Astrocyte of the hippocampus (primary cell): ENCODE results near the gene ATG9B.

Source experiments
- DNase-seq: peaks from one replicate; pipeline ENCODE4 v3.0.0; 2011; ENCODE audit warnings: low read depth, low spot score

Gene ATG9B

DNA sequence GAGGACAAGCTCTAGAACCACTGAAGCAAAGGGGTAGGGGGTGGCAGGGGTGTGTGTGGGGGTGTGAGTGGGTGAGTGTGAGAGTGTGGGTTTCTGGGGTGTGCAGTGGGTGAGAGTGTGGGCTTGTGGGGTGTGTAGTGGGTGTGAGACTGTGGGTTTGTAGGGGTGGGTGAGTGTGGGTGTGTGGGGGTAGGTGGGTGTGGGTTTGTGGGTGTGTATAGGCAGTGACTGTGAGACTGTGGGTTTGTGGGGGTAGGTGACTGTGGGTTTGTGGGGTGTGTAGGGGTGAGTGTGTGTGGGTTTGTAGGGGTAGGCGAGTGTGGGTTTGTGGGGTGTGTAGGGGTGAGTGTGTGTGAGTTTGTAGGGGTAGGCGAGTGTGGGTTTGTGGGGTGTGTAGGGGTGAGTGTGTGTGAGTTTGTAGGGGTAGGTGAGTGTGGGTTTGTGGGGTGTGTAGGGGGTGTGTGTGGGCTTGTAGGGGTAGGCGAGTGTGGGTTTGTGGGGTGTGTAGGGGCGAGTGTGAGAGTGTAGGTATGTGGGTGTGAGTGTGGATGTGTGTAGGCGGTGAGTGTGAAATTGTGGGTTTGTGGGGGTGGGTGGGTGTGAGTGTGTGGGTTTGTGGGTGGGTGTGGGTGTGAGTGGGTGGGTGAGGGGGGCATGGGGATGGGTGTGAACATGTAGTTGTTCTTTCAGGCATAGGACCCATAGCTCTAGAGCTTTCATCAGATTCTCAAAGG is 24.6 kb downstream of the ATG9B start:
- DNase-seq: no peak

DNA sequence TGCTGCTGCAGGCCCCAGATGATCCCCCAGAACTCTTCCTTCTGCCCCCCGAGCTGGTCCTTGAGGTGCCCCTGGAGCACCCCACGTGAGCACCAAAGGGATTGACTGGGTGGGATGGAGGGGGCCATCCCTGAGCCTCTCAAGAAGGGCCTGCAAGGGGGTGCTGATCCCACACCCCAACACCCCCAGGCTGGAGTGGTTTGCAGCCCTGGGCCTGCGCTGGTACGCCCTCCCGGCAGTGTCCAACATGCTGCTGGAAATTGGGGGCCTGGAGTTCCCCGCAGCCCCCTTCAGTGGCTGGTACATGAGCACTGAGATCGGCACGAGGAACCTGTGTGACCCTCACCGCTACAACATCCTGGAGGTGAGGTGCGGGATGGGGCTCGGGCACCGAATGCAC is 25.3 kb downstream of the ATG9B start:
- no peak for DNase-seq

DNA sequence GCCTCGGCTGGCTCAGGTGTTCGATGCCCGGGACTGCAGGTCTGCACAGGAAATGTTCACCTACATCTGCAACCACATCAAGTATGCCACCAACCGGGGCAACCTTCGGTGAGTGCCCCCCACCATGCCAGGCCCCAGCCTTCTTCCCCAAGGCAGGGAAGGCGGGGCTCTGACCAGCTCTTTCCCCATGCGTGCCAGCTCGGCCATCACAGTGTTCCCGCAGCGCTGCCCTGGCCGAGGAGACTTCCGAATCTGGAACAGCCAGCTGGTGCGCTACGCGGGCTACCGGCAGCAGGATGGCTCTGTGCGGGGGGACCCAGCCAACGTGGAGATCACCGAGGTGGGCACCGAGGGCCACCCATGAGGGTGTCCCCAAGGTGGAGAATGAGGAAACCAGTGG is 26.0 kb downstream of the ATG9B start:
- DNase-seq: no peak

DNA sequence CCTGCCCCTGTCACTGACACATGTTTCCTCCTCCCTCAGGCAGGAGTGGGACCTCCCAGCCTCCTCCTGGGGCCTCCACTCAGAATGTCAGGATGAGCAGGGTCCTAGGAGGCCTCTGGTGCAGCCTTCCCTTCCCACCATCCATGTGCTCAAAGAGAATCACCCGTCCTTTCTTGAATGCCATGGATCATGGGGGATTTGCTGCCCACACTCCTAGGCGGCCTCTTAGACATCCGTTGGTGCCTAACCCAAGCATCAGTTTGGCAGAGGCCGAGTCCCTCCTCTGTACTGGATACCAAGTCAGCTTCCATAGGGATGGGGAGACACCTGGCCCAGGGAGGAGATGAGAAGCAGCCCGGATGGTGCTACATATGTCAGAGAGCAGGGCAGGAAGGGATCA is 26.5 kb downstream of the ATG9B start:
- no peak for DNase-seq

DNA sequence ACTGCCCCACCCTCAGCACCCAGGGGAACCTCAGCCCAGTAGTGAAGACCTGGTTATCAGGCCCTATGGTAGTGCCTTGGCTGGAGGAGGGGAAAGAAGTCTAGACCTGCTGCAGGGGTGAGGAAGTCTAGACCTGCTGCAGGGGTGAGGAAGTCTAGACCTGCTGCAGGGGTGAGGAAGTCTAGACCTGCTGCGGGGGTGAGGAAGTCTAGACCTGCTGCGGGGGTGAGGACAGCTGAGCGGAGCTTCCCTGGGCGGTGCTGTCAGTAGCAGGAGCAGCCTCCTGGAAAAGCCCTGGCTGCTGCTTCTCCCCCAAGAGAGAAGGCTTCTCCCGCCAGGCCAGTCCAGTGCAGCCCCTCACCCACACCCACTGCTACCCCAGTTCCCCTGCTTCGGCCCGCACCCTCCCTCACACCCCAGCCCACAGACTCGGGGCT is 27.2 kb downstream of the ATG9B start:
- no peak for DNase-seq

DNA sequence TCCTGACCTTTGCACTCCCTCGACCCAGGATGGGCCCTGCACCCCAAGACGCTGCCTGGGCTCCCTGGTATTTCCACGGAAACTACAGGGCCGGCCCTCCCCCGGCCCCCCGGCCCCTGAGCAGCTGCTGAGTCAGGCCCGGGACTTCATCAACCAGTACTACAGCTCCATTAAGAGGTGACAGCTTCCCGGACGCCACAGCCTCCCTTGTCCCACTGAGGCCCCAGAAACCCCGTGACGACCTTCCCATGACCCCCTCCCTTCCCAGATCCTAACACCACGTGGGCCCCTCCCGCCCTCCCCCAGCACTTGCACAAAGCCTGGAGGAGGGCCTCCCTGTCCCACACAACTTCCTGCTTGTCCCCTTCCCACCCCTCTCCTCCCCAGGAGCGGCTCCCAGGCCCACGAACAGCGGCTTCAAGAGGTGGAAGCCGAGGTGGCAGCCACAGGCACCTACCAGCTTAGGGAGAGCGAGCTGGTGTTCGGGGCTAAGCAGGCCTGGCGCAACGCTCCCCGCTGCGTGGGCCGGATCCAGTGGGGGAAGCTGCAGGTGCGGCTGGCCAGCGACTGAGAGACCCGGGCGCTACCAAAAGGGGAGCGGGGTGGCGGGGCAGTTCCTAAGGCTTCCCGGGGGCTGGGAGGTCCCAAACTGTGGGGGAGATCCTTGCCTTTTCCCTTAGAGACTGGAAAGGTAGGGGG is 27.8 kb downstream of the ATG9B start:
- DNase-seq: no peak

DNA sequence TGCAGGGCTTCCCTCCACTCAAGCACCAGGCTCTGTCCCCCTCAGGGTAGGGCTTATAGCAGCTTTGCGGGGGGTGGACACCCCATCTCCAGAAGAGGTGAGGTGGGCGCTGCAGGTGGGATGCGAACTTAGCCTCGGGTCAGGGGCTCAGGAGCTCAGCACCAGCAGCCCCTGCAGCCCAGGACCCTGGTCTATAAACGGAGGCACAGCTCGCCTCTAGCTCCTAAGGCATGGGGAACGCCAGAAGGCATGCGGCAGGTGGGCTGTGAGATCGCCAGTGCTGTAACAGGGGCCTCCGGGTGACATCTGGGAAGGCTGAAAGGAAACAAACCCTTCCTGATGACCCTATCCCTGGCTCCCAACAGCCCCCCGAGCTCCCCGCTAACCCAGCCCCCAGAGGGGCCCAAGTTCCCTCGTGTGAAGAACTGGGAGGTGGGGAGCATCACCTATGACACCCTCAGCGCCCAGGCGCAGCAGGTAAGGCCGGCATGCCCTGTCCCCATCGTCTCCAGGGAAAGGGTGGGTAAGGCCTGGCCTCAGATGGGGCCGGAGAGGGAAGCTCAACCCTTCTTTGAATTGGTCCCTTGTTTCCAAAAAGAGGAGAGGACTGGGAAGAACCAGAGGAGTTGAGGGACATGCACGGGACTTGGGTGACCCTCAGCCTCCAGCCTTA is 29.3 kb downstream of the ATG9B start:
- DNase-seq: no peak

DNA sequence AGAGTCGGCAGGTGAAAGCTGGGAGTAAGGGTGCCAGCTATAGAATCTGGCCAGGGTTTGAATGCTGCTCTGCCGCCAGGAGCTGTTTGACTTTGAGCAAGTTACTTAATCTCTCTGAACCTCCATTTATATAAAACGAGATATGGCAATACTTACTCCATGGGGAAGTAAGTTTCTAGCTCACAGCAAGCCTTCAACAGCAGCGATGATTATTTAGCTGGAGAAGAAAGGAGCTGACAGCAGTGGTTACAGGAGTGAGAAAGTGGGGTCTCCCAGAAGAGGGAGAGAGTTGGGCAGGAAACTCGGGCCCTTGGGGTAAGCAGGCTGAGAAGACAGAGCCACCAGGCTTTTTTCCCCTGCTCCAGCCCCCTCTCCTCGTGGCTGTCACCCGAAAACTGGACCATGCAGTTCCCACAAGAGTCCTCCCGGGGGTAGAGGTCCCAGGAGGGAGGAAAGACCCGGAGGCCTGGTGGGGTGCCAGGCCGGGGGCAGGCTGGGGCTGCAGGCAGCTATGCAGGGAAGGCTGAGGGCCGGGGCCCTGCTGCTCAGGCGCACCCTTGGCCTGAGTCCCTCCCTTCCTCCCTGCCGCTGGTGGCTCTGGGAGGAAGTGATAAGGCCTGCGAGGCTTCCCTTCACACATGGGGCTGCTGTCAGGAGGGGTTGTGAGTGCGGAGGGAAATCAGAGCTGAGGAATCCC is 30.0 kb downstream of the ATG9B start:
- no peak for DNase-seq

DNA sequence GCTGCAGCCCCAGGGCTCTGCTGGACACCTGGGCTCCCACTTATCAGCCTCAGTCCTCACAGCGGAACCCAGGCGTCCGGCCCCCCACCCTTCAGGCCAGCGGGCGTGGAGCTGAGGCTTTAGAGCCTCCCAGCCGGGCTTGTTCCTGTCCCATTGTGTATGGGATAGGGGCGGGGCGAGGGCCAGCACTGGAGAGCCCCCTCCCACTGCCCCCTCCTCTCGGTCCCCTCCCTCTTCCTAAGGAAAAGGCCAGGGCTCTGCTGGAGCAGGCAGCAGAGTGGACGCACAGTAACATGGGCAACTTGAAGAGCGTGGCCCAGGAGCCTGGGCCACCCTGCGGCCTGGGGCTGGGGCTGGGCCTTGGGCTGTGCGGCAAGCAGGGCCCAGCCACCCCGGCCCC is 30.8 kb downstream of the ATG9B start:
- no peak for DNase-seq

DNA sequence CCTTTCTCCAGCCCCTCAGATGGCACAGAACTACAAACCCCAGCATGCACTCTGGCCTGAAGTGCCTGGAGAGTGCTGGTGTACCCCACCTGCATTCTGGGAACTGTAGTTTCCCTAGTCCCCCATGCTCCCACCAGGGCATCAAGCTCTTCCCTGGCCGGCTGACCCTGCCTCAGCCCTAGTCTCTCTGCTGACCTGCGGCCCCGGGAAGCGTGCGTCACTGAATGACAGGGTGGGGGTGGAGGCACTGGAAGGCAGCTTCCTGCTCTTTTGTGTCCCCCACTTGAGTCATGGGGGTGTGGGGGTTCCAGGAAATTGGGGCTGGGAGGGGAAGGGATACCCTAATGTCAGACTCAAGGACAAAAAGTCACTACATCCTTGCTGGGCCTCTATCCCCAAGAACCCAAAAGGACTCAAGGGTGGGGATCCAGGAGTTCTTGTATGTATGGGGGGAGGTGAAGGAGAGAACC is 31.4 kb downstream of the ATG9B start:
- DNase-seq: peak; percentile 45

DNA sequence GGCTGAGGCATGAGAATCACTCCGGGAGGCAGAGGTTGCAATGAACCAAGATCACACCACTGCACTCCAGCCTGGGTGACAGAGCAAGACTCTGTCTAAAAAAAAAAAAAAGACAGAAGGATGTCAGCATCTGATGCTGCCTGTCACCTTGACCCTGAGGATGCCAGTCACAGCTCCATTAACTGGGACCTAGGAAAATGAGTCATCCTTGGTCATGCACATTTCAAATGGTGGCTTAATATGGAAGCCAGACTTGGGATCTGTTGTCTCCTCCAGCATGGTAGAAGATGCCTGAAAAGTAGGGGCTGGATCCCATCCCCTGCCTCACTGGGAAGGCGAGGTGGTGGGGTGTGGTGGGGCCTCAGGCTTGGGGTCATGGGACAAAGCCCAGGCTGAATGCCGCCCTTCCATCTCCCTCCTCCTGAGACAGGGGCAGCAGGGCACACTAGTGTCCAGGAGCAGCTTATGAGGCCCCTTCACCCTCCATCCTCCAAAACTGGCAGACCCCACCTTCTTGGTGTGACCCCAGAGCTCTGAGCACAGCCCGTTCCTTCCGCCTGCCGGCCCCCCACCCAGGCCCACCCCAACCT is 32.1 kb downstream of the ATG9B start:
- no peak for DNase-seq

DNA sequence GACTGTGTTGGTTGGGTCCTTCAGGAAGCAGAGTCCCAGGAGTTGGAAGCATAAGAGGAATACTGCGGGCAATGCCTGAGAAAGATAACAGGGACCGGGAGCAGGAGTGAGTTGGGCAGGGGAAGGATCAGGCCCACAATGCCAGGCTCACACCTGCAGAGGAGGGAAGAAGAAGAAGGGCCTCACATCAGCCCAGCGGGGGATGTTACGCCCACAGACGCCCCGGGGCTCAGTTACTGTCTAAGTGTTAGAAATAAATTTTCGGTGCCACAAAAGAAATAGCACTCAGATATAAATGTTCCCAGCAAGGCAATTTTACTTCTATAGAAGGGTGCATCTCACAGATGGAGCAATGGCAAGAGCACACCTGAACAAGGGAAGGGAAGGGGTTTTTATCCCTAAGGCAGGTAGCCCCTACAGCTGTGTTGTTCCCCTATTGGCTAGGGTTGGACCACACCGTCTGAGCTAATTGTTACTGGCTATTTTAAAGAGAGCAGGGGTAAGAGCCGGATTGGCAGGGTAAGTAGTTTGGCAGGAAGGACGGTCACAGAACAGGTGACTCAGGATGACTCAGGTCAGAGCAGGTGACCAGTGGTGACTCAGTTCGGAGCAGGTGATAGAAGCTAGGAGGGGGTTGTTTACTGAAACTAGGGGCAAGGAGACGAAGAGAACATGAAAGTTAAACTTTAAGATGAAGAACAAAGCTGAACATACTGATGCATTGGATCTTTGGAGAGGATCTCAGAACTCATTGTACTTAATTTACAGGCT is 33.7 kb downstream of the ATG9B start, which contains the start of gene NOS3:
TSS of gene NOS3 (plus strand) at position 602 of the 771 bp plus-strand sequence. CDS start 2,787 bp downstream, outside the sequence.
- DNase-seq: no peak

DNA sequence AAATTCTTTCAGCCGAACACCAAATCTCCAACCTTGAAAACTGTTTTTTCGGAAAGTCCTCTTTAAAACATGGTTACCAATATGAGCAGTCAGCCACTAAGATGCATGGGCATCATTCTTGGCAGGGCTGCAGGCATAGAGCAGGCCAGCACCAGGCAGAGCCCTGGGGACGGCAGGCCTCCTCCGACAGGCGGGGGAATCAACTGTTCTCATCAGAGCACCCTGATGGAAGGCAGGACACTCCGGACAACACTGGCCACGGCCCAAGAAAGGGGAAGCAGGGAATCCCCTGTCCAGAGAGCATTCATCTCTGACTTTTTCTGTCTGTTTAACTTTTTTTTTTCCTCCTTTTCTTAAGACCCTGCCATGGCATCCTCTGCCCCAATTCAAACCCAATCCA is 34.8 kb downstream of the ATG9B start:
- no peak for DNase-seq

DNA sequence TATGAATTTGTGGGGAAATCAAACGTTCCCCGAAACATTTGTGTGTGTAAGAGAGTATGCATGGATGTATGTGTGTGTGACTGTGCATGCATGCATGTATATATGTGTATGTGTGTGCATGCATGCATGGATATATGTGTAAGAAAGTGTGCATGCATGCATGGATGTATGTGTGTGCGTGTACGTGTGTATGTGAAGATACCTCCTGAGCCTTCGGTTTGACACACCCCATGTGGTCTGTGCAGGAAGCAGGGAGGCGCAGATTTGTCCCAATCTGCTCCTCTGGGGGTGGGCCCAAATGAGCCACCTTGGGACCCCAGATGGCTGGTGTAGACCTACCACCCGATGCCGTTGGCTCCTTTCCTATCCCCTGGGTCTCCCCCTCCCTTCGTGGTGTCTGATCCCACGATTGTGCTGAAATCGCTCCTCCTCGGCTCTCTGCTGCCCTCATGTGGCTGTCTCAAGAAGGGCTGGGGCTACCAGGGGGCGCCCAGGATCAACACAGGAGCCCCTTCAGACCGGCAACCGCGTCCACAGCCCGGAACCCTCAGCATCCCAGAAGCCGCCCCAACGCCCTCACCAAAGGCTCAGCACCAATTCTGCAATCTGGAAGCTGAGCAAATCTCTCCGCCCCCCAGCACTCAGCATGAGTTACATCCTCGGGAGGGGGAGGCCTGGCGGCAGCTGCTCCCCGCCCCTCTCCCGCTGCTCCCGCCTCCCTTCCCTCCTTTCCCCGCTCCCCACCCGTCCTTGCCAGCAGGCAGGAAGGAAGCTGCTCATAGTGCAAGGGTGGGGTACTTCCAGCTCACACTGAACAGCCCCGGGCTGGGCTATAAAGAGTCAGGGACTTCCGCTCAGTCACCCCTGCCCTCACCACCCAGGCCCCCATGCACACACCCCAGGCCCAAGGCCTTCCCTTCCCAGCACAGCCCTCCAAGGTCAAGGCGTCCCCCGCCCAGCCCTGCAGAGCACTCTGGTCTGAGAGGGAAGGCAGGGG is 35.8 kb downstream of the ATG9B start:
- DNase-seq: peak; percentile 63

DNA sequence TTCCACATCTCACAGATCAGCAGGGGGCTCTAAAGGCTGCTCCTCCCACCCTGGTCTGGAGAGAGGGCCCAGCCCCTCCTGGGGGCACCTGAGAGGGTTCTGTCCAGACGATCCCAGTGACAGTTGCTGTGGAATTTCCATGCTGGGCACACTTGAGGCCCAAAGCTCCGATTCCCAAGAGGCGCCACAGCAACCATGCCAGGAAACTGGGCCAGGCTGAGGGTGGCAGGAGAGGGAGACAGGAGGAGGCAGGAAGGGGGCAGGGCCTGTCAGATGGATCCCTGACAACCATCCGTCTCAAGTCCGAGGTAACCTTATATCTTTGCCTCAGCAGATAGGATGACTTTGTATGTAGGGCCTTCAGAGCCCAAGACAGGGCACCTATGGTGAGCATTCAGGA is 37.7 kb downstream of the ATG9B start:
- no peak for DNase-seq

DNA sequence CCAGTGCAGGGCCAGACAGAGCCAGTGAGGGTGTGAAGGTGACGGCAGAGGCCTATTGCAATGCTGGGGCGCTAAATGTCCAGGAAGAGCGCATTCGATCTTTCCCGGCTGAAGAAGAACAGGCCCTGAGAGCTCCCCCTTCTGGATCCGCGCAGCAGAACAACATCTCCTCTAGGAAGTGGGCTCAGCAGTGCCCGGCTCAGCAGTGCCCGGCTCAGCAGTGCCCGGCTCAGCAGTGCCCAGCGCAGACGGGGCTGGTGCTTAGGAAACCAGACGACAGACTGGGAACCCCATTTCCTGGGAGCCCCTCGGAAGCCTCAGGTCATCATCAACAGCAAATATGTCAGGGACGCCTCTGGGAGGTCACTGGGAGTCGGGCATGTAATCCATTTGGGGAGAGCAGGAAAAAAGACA is 38.2 kb downstream of the ATG9B start:
- peak; percentile 78 for DNase-seq

DNA sequence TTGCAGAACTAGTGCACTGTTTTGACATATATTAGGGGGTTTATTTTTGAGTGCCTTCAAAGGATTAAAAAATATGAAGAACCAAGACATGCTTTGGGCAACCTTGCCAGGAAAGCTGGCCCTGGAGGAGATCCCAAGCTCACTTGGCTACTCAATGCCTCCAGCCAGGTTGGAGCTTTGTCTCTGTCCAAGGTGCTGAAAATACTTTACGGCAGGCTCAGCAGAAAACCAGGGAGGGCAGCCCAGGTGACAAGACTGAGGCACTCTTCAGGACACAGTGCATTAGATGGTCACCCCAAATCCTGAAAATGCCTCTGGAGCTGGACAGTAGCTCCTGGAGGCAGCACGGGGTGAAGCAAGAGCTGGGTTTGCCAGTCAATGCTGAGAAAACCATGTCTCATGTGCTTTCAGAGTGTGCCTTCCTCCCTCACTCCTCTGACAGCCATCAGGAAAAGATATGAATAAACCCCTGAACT is 40.4 kb downstream of the ATG9B start:
- peak; percentile 76 for DNase-seq

DNA sequence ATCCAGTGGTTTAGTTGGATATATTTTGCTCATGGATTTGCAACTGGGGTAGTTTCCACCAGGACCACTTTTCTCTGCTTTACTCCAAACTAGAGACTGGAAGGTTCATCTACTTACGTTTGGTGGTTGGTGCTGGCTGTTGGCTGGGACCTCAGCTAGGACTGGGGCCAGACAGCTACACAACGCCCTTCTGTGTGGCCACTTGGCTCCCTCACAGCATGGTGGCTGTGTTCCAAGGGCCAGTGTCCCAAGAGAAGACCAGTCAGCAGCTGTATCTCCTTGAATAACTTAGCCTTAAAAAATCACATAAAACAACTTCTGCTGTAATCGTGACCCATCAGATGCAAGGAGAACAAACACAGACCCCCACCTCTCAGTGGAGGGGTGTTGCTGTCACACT is 41.9 kb downstream of the ATG9B start:
- DNase-seq: no peak

DNA sequence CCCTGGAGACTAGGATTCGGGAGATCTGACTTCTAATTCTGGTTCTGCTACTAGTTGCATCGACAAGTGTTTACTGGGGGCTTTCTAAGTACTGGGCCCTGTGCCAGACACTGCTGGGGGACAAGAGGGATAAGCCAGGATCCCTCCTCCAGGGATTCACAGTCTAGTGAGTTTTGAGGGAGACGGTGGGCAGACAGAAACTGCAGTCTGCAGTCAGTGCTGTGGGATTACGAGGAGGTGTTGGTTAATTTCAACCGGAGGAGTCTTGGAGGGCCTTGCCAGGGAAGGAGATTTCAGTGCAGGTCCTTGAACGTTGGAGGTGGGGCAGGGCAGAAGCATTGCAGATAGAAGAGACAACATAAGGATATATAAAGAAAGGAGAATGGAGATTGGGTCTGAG is 42.6 kb downstream of the ATG9B start:
- DNase-seq: no peak
